HepG2 (cell line): ENCODE data around the gene LAMTOR2. TPM values are rescaled to one million over a fixed set of nuclear protein-coding genes. Genes with fewer than 3 reads are reported as not detected.
A peak's percentile ranks its signal among the peaks of the same experiment; 100 is the strongest.

ENCODE experiments used
- ATAC-seq: fragments of 200-7000 bp; cut with Tn5 transposase; 3 replicates; pipeline ENCODE4 v1.9.1; 2020; ENCODE audit warnings: mild to moderate bottlenecking, moderate library complexity
- Bru-seq: library from RNA; stranded (reverse); fragments of 400-500 nt; gene quantifications from one replicate; lab custom pipeline; 2021; lab: Mats Ljungman, UMichigan
- BruChase-seq, 2 experiments: library from RNA; stranded (reverse); fragments of 400-500 nt; gene quantifications; one replicate each; lab custom pipeline; 2021; lab: Mats Ljungman, UMichigan
- BruUV-seq: library from RNA; stranded (reverse); fragments of 400-500 nt; replicated peaks from 2 replicates; lab custom pipeline; 2021; lab: Mats Ljungman, UMichigan
- CTCF ChIA-PET: fragments of 300-600 bp; formaldehyde crosslinking; extraction: SDS; loops from one replicate; lab custom pipeline; 2021; ENCODE audit warnings: low total read pairs, inconsistent platforms, low intra/inter-chr PET ratio; lab: Yijun Ruan, JAX
- POLR2A ChIA-PET: fragments of 350-600 bp; sonication (Branson Sonifier 250); formaldehyde crosslinking; loops from one replicate; lab custom pipeline; 2020; ENCODE audit warnings: antibody characterized with exemption, inconsistent platforms; lab: Yijun Ruan, JAX
- DNase-seq: peaks from one replicate; pipeline ENCODE4 v3.0.0-alpha.2; 2015; ENCODE audit warnings: low spot score
- FAIRE-seq: peaks from 3 replicates; lab custom pipeline; 2011; peaks lifted over from hg19 to GRCh38; lab: Jason Lieb, UNC
- H2AFZ ChIP-seq: one replicate; pipeline ENCODE4 v1.6.1; 2011; ENCODE audit warnings: low read length, inconsistent platforms
- H3K27ac ChIP-seq: fragments of 300-600 bp; 3 replicates; pipeline ENCODE4 v1.8.0; 2011; ENCODE audit warnings: mixed run types, mild to moderate bottlenecking, mixed read lengths, low read length, inconsistent platforms; ENCODE audit not compliant: insufficient read depth; ENCODE audit errors: extremely low read length
- H3K27me3 ChIP-seq, 2 experiments: fragments of 200-600 bp in 1 of 2; 2 replicates in 1 of 2; 3 replicates in 1 of 2; pipeline versions ENCODE4 v1.6.0 to v1.8.0; 2011; ENCODE audit warnings: low read length in 2 of 2, mild to moderate bottlenecking in 2 of 2, moderate library complexity in 2 of 2, inconsistent platforms in 1 of 2; ENCODE audit not compliant: insufficient read depth in 2 of 2, control insufficient read depth in 1 of 2
- H3K36me3 ChIP-seq, 2 experiments: fragments of 200-600 bp in 1 of 2; replicated peaks in 1 of 2; 2 replicates in 1 of 2; 3 replicates in 1 of 2; pipeline versions ENCODE4 v1.5.1 to v1.8.0; 2011; ENCODE audit warnings: low read length in 2 of 2, inconsistent platforms in 1 of 2; ENCODE audit not compliant: insufficient read depth in 2 of 2, control insufficient read depth in 1 of 2
- H3K4me1 ChIP-seq: 2 replicates; pipeline ENCODE4 v1.5.1; 2012; ENCODE audit warnings: low read length, inconsistent platforms; ENCODE audit not compliant: insufficient read depth
- H3K4me2 ChIP-seq: 2 replicates; pipeline ENCODE4 v1.6.0; 2011; ENCODE audit warnings: low read depth, low read length, inconsistent platforms
- H3K4me3 ChIP-seq, 3 experiments: fragments of 200-600 bp in 1 of 3; sonication (generic), shearing (Covaris generic) in 1 of 3; replicated peaks in 1 of 3; 2 replicates each; pipeline ENCODE4 v1.5.1; 2011 to 2016; ENCODE audit warnings: low read length in 3 of 3, inconsistent platforms in 2 of 3, low read depth in 2 of 3, mild to moderate bottlenecking in 2 of 3, control low read depth in 1 of 3, mixed read lengths in 1 of 3; ENCODE audit not compliant: insufficient read depth in 1 of 3
- H3K79me2 ChIP-seq: one replicate; pipeline ENCODE4 v1.6.1; 2011; ENCODE audit warnings: low read length, inconsistent platforms; ENCODE audit not compliant: insufficient read depth
- H3K9ac ChIP-seq: 2 replicates; pipeline ENCODE4 v1.6.0; 2011; ENCODE audit warnings: mild to moderate bottlenecking, low read depth, low read length, inconsistent platforms; ENCODE audit not compliant: insufficient read depth
- H3K9me3 ChIP-seq: 2 replicates; pipeline ENCODE4 v1.5.1; 2012; ENCODE audit warnings: mild to moderate bottlenecking, low read length
- H4K20me1 ChIP-seq: 2 replicates; pipeline ENCODE4 v1.6.0; 2011; ENCODE audit warnings: inconsistent platforms, mild to moderate bottlenecking, low read length, moderate library complexity; ENCODE audit not compliant: insufficient read depth
- DPF2 ChIP-seq: sonication (generic); formaldehyde crosslinking; IDR thresholded peaks from 2 replicates; pipeline ENCODE4 v1.4.0; 2020; ENCODE audit warnings: mild to moderate bottlenecking, low read depth, missing genetic modification reagents, borderline replicate concordance
- EHMT2 ChIP-seq: fragments of 200-600 bp; sonication (generic); IDR thresholded peaks from 2 replicates; pipeline ENCODE4 v1.7.0; 2017; ENCODE audit warnings: antibody characterized with exemption, low read depth, low read length, borderline replicate concordance
- HHEX ChIP-seq: IDR thresholded peaks from 2 replicates; pipeline ENCODE4 v1.6.1; 2016; ENCODE audit warnings: control low read depth
- HMGXB4 ChIP-seq, 2 experiments: sonication (generic) in 1 of 2; formaldehyde crosslinking in 1 of 2; IDR thresholded peaks; 2 replicates each; pipeline versions ENCODE4 v1.4.0 to v1.6.1; 2018 to 2020; ENCODE audit warnings: missing genetic modification reagents in 2 of 2, borderline replicate concordance in 1 of 2, low read depth in 1 of 2, mild to moderate bottlenecking in 1 of 2, missing biosample characterization in 1 of 2
- RELA ChIP-seq: sonication (generic); formaldehyde crosslinking; IDR thresholded peaks from 2 replicates; pipeline ENCODE4 v1.4.0; 2020; ENCODE audit warnings: missing genetic modification reagents
- ZBTB20 ChIP-seq: sonication (generic); formaldehyde crosslinking; IDR thresholded peaks from 2 replicates; pipeline ENCODE4 v1.8.1; 2023; ENCODE audit warnings: missing genetic modification reagents, low read depth, mild to moderate bottlenecking, borderline replicate concordance
- ZBTB3 ChIP-seq: sonication (generic); formaldehyde crosslinking; IDR thresholded peaks from 2 replicates; pipeline ENCODE4 v1.4.0; 2020; ENCODE audit warnings: low read depth, mild to moderate bottlenecking, moderate library complexity, missing genetic modification reagents, borderline replicate concordance
- WGBS: methylation state at CpG from one replicate; pipeline ENCODE4 v1.1.6; 2017; ENCODE audit warnings: low lambda C conversion rate; 5-methylcytosine and 5-hydroxymethylcytosine counted together
- in situ Hi-C: cut with HindIII; loops from 2 replicates; pipeline ENCODE4 v1.10.0; 2017; ENCODE audit warnings: low pct_unique_long_range_greater_than_20kb; ENCODE audit not compliant: extremely low pct_ligation_motif_present
- intact Hi-C: fragments of 100-400 bp; cut with micrococcal nuclease; formaldehyde crosslinking; loops from one replicate; pipeline ENCODE4 v1.10.0; 2022; ENCODE audit not compliant: unreplicated experiment
- long read RNA-seq, 2 experiments: library from RNA in 1 of 2; library from polyadenylated mRNA in 1 of 2; stranded (forward) in 1 of 2; unstranded in 1 of 2; transcript quantifications; one replicate each; pipeline ENCODE4 v2.0.0, GENCODE V29; 2019 to 2022
- polyA minus RNA-seq, 3 experiments: library from RNA; depleted of rRNA, polyadenylated mRNA; stranded (reverse); fragments of >200 nt; gene quantifications; 2 replicates each; pipeline ENCODE4 v1.2.3, GENCODE V29; 2011; ENCODE audit warnings: low replicate concordance in 1 of 3
- polyA plus RNA-seq, 8 experiments: library from polyadenylated mRNA; depleted of rRNA in 3 of 8; stranded (reverse) in 7 of 8; unstranded in 1 of 8; fragments of >200 nt; fragmentation: Illumina TruSeq in 4 of 8; extraction: Trizol in 4 of 8; gene quantifications; 2 replicates each; pipeline versions ENCODE4 v1.2.1 to v1.2.3, GENCODE V29; 2011 to 2016; ENCODE audit warnings: low read depth in 4 of 8, missing spikeins in 1 of 8, mixed read lengths in 1 of 8; ENCODE audit not compliant: insufficient read depth in 1 of 8
- total RNA-seq, 5 experiments: library from RNA; depleted of rRNA; stranded (reverse); fragments of >200 nt; fragmentation: Illumina TruSeq; extraction: Trizol; gene quantifications; 2 replicates each; pipeline ENCODE4 v1.2.3, GENCODE V29; 2016; ENCODE audit warnings: low read depth in 1 of 5
- TF ChIP-seq, protein P1 (sequence below): IDR thresholded peaks from 2 replicates; pipeline ENCODE4 v1.6.1; 2016; ENCODE audit warnings: low read depth, control low read depth
- TF ChIP-seq, protein P2 (sequence below): sonication (generic); formaldehyde crosslinking; IDR thresholded peaks from 2 replicates; pipeline ENCODE4 v1.4.0; 2020; ENCODE audit warnings: missing genetic modification reagents

The LAMTOR2 gene
- total RNA-seq (2016; rRNA removed; fragmentation: Illumina TruSeq; extraction: Trizol) (66.4 and 84.0 TPM in 2 replicates), polyA plus RNA-seq (2011; rRNA removed) (36.5 and 44.9 TPM in 2 replicates), polyA minus RNA-seq (2011; rRNA and poly(A)+ RNA removed; ENCODE audit: low replicate concordance) (18.1 and 65.8 TPM in 2 replicates), Bru-seq, nascent RNA (percentile 66 among the genes with signal in this experiment), BruChase-seq, experiment 1, labeled RNA remaining after a 6-hour chase (percentile 58 among the genes with signal in this experiment), BruChase-seq, experiment 2, labeled RNA remaining after a 2-hour chase (percentile 54 among the genes with signal in this experiment)
- 39.6 and 58.1 TPM in 2 replicates for total RNA-seq (2016; cell fraction: cytosol; rRNA removed; fragmentation: Illumina TruSeq; extraction: Trizol; ENCODE audit: low read depth)
- total RNA-seq (2016; cell fraction: insoluble cytoplasmic fraction; rRNA removed; fragmentation: Illumina TruSeq; extraction: Trizol), result 68.2 and 78.9 TPM in 2 replicates
- 45.1 and 68.3 TPM in 2 replicates for total RNA-seq (2016; cell fraction: membrane; rRNA removed; fragmentation: Illumina TruSeq; extraction: Trizol)
- 22.4 and 23.2 TPM in 2 replicates for total RNA-seq (2016; cell fraction: nucleus; rRNA removed; fragmentation: Illumina TruSeq; extraction: Trizol)
- 45.1 and 65.7 TPM in 2 replicates for polyA plus RNA-seq (2011; cell fraction: cytosol; rRNA removed)
- 14.0 and 16.2 TPM in 2 replicates for polyA plus RNA-seq (2011; cell fraction: nucleus; rRNA removed)
- polyA plus RNA-seq (2012), result 28.1 and 35.0 TPM in 2 replicates
- 49.1 and 78.5 TPM in 2 replicates for polyA plus RNA-seq (2016; cell fraction: cytosol; fragmentation: Illumina TruSeq; extraction: Trizol; ENCODE audit: low read depth)
- polyA plus RNA-seq (2016; cell fraction: insoluble cytoplasmic fraction; fragmentation: Illumina TruSeq; extraction: Trizol; ENCODE audit: low read depth), result 91.2 and 98.7 TPM in 2 replicates
- polyA plus RNA-seq (2016; cell fraction: membrane; fragmentation: Illumina TruSeq; extraction: Trizol; ENCODE audit: low read depth), result 42.8 and 62.9 TPM in 2 replicates
- polyA plus RNA-seq (2016; cell fraction: nucleus; fragmentation: Illumina TruSeq; extraction: Trizol; ENCODE audit: insufficient read depth, low read depth), result 45.4 and 50.6 TPM in 2 replicates
- 8.4 and 8.6 TPM in 2 replicates for polyA minus RNA-seq (2011; cell fraction: cytosol; rRNA and poly(A)+ RNA removed)
- 6.3 and 9.4 TPM in 2 replicates for polyA minus RNA-seq (2011; cell fraction: nucleus; rRNA and poly(A)+ RNA removed)
- long read RNA-seq, experiment 1, transcript LAMTOR2-203 (4 exons, 655 nt), result major isoform, 99 of 107 reads
- long read RNA-seq, experiment 1, partial matches to known transcripts, result 0 of 107 reads
- long read RNA-seq, experiment 1, other reads (novel, unspliced or antisense), result 4 of 107 reads
- long read RNA-seq, experiment 2, transcript LAMTOR2-205 (3 exons, 623 nt), result minor isoform, 5 of 85 reads
- long read RNA-seq, experiment 2, transcript LAMTOR2-203 (4 exons, 655 nt), result major isoform, 72 of 85 reads
- long read RNA-seq, experiment 2, partial matches to known transcripts, result 1 of 85 reads
- long read RNA-seq, experiment 2, other reads (novel, unspliced or antisense), result 6 of 85 reads

GRCh38 chr1:156054500-156055280 is at the start of gene LAMTOR2:
Gene LAMTOR2 (plus strand): TSS chr1:156054782. CDS start chr1:156054890, 108 bp downstream.
- ATAC-seq (peak; percentile 88), FAIRE-seq (peak; percentile 97), DNase-seq (peak; percentile 97)
- Histone ChIP-seq H3K36me3 (peaks cover 5 to 23% of the 10 kb centered on the region in 2 experiments; a peak in 4 of 5 replicates), H3K79me2 (peaks cover 18% of the 10 kb centered on the region), H3K4me3 (peak within 1 kb of the TSS; percentile 94 to 97 (median 96)), H3K27me3 (no peaks in the 10 kb centered on the region; a peak in 1 of 5 replicates), H3K27ac (peak within 1 kb of the TSS; percentile 100), H2AFZ (peak within 1 kb of the TSS; percentile 34), H3K4me1 (peaks cover 27% of the 10 kb centered on the region), H4K20me1 (no peaks in the 10 kb centered on the region), H3K9me3 (no peaks in the 10 kb centered on the region), H3K9ac (peak within 1 kb of the TSS; percentile 98), H3K4me2 (peak within 1 kb of the TSS; percentile 99)
- BruUV-seq, result no TSS peak
- CTCF ChIA-PET, result no interaction called here
- POLR2A ChIA-PET, result interaction anchor here (0.6 to 2.6 kb wide), 5 partner anchors 9 to 228 kb away, joined by 3 to 10 read pairs (median 4); partner anchors contain the start of gene SMG5
- WGBS, result 3% methylated on average over 7 of the region's 53 CpGs
- intact Hi-C loops, result no loop called here
- in situ Hi-C loops, result no loop called here
- TF ChIP-seq EHMT2 (no peak), HMGXB4 (CRISPR knock-in tag; IDR thresholded peaks at IDR 0.05; ENCODE audit: borderline replicate concordance in 1 of 2, low read depth in 1 of 2) (peak; percentile 64 to 71; a peak in 2 of 4 replicates), ZBTB3 (CRISPR knock-in tag) (0 out of 2 replicates have a peak, but pooled peaks have one; percentile 17), ZBTB20 (peak; percentile 31; the same call in 1 of the 2 replicates), DPF2 (CRISPR knock-in tag) (no peak), HHEX (CRISPR knock-in tag) (peak; percentile 48; the same call in 1 of the 2 replicates), RELA (CRISPR knock-in tag) (0 out of 2 replicates have a peak, but pooled peaks have one; percentile 30)
- TF ChIP-seq, protein P1, sequence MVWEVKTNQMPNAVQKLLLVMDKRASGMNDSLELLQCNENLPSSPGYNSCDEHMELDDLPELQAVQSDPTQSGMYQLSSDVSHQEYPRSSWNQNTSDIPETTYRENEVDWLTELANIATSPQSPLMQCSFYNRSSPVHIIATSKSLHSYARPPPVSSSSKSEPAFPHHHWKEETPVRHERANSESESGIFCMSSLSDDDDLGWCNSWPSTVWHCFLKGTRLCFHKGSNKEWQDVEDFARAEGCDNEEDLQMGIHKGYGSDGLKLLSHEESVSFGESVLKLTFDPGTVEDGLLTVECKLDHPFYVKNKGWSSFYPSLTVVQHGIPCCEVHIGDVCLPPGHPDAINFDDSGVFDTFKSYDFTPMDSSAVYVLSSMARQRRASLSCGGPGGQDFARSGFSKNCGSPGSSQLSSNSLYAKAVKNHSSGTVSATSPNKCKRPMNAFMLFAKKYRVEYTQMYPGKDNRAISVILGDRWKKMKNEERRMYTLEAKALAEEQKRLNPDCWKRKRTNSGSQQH (CRISPR knock-in tag), result peak; percentile 79
- TF ChIP-seq, protein P2, sequence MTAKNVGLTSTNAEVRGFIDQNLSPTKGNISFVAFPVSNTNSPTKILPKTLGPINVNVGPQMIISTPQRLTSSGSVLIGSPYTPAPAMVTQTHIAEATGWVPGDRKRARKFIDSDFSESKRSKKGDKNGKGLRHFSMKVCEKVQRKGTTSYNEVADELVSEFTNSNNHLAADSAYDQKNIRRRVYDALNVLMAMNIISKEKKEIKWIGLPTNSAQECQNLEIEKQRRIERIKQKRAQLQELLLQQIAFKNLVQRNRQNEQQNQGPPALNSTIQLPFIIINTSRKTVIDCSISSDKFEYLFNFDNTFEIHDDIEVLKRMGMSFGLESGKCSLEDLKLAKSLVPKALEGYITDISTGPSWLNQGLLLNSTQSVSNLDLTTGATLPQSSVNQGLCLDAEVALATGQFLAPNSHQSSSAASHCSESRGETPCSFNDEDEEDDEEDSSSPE, result peak; percentile 86
